CD14-positive monocyte (primary cell): Measurements from ENCODE around the gene ABCC2. TPM values are rescaled to one million over a fixed set of nuclear protein-coding genes. Genes with fewer than 3 reads are reported as not detected.

Source experiments
- DNase-seq, 3 donors: peaks; one replicate each; pipeline ENCODE4 v3.0.0-alpha.2; 2011 to 2022
- H2AFZ ChIP-seq: 2 replicates; pipeline ENCODE4 v1.6.0; 2012; ENCODE audit warnings: mild to moderate bottlenecking, low read depth, low read length, inconsistent platforms; ENCODE audit not compliant: insufficient read depth, poor library complexity, severe bottlenecking
- H3K27ac ChIP-seq, 2 donors: 1 replicate in 1 of 2; 2 replicates in 1 of 2; pipeline ENCODE4 v1.5.1; 2012 to 2013; ENCODE audit warnings: low read length in 2 of 2, control low read depth in 1 of 2, inconsistent platforms in 1 of 2, low read depth in 1 of 2, mild to moderate bottlenecking in 1 of 2
- H3K27me3 ChIP-seq, 2 donors: one replicate each; pipeline versions ENCODE4 v1.6.0 to v1.6.1; 2011 to 2013; ENCODE audit warnings: low read length in 2 of 2; ENCODE audit not compliant: control insufficient read depth in 2 of 2, insufficient read depth in 2 of 2
- H3K36me3 ChIP-seq, 2 donors: replicated peaks in 1 of 2; 1 replicate in 1 of 2; 2 replicates in 1 of 2; pipeline versions ENCODE4 v1.5.1 to v1.6.1; 2012 to 2013; ENCODE audit warnings: low read length in 2 of 2, control low read depth in 1 of 2, inconsistent platforms in 1 of 2, mild to moderate bottlenecking in 1 of 2; ENCODE audit not compliant: insufficient read depth in 2 of 2, control insufficient read depth in 1 of 2
- H3K4me1 ChIP-seq, 2 donors: 1 replicate in 1 of 2; 2 replicates in 1 of 2; pipeline versions ENCODE4 v1.5.1 to v1.6.1; 2012 to 2013; ENCODE audit warnings: low read length in 2 of 2, control low read depth in 1 of 2, inconsistent platforms in 1 of 2, mild to moderate bottlenecking in 1 of 2, moderate library complexity in 1 of 2; ENCODE audit not compliant: insufficient read depth in 2 of 2, control insufficient read depth in 1 of 2
- H3K4me2 ChIP-seq: replicated peaks from 2 replicates; pipeline ENCODE3; 2012; ENCODE audit warnings: low read length, moderate library complexity, mild to moderate bottlenecking; ENCODE audit not compliant: poor library complexity, severe bottlenecking; ENCODE audit errors: extremely low read depth
- H3K4me3 ChIP-seq, 3 experiments: fragments of 200-600 bp in 1 of 3; sonication (generic) in 1 of 3; replicated peaks in 1 of 3; 1 replicate in 2 of 3; 2 replicates in 1 of 3; pipeline ENCODE4 v1.5.1; 2011 to 2013; ENCODE audit warnings: low read length in 3 of 3, mild to moderate bottlenecking in 3 of 3, control low read depth in 2 of 3, low read depth in 2 of 3, inconsistent platforms in 1 of 3, moderate library complexity in 1 of 3
- H3K79me2 ChIP-seq: 2 replicates; pipeline ENCODE4 v1.6.0; 2012; ENCODE audit warnings: mild to moderate bottlenecking, control low read depth, inconsistent platforms, low read length, moderate library complexity; ENCODE audit not compliant: insufficient read depth
- H3K9ac ChIP-seq: 2 replicates; pipeline ENCODE4 v1.6.0; 2017; ENCODE audit warnings: low read length, mild to moderate bottlenecking; ENCODE audit not compliant: insufficient read depth, poor library complexity, severe bottlenecking
- H3K9me3 ChIP-seq, 2 donors: replicated peaks in 1 of 2; 1 replicate in 1 of 2; 2 replicates in 1 of 2; pipeline versions ENCODE4 v1.5.1 to v1.6.1; 2012 to 2013; ENCODE audit warnings: low read length in 2 of 2, control low read depth in 1 of 2; ENCODE audit not compliant: control insufficient read depth in 1 of 2, insufficient read depth in 1 of 2
- H4K20me1 ChIP-seq: 2 replicates; pipeline ENCODE4 v1.6.0; 2012; ENCODE audit warnings: mild to moderate bottlenecking, low read length, control low read depth, moderate library complexity; ENCODE audit not compliant: insufficient read depth
- H3K27ac Mint-ChIP-seq, 7 donors: one replicate each; pipeline ENCODE4 v1.8.0; 2020; ENCODE audit warnings: mild to moderate bottlenecking in 7 of 7, mixed read lengths in 7 of 7, moderate library complexity in 6 of 7, inconsistent platforms in 2 of 7
- H3K27me3 Mint-ChIP-seq, 3 donors: one replicate each; pipeline ENCODE4 v1.8.0; 2021 to 2022; ENCODE audit warnings: low read depth in 3 of 3, mild to moderate bottlenecking in 3 of 3, mixed read lengths in 3 of 3, moderate library complexity in 3 of 3, inconsistent platforms in 1 of 3
- H3K36me3 Mint-ChIP-seq, 2 donors: one replicate each; pipeline ENCODE4 v1.8.0; 2020; ENCODE audit warnings: mixed read lengths in 2 of 2, inconsistent platforms in 1 of 2, mild to moderate bottlenecking in 1 of 2
- H3K4me1 Mint-ChIP-seq: one replicate; pipeline ENCODE4 v1.8.0; 2020; ENCODE audit warnings: mild to moderate bottlenecking, mixed read lengths
- H3K4me3 Mint-ChIP-seq, 2 donors: one replicate each; pipeline ENCODE4 v1.8.0; 2020; ENCODE audit warnings: mild to moderate bottlenecking in 2 of 2, mixed read lengths in 2 of 2, moderate library complexity in 1 of 2
- H3K9me3 Mint-ChIP-seq, 7 donors: one replicate each; pipeline ENCODE4 v1.8.0; 2020 to 2022; ENCODE audit warnings: mixed read lengths in 7 of 7, mild to moderate bottlenecking in 6 of 7, moderate library complexity in 6 of 7, inconsistent platforms in 2 of 7
- WGBS: methylation state at CpG from one replicate; pipeline ENCODE4 v1.1.5; 2013; ENCODE audit warnings: missing lambda C conversion rate; ENCODE audit not compliant: insufficient coverage; 5-methylcytosine and 5-hydroxymethylcytosine counted together
- intact Hi-C, 2 donors: fragments of 100-400 bp; cut with micrococcal nuclease; formaldehyde crosslinking; loops; one replicate each; pipeline versions ENCODE4 v1.15.0 to v1.15.1; 2023
- polyA plus RNA-seq, 3 donors: library from polyadenylated mRNA; depleted of rRNA in 1 of 3; unstranded in 2 of 3; stranded (reverse) in 1 of 3; fragments of 300-500 nt in 2 of 3; fragments of >200 nt in 1 of 3; fragmentation: Illumina TruSeq in 2 of 3; gene quantifications; 1 replicate in 2 of 3; 2 replicates in 1 of 3; pipeline ENCODE4 v1.2.3, GENCODE V29; 2012 to 2021
- TF ChIP-seq, protein P1 (sequence below): fragments of 200-600 bp; IDR thresholded peaks from one replicate; pipeline ENCODE4 v1.8.0; 2022; ENCODE audit warnings: antibody characterized with exemption, mild to moderate bottlenecking

ABCC2 gene
- polyA plus RNA-seq, 3 donors: 0.09 to 2.7 (median 0.35) TPM

- Histone ChIP-seq H3K36me3 (peaks cover 90 to 97% of the 10 kb centered on the region in 2 donors), H3K4me1 (no peaks in the 10 kb centered on the region), H3K79me2 (no peaks in the 10 kb centered on the region), H3K4me2 (no peak overlapping the region), H3K27me3 (no peaks in the 10 kb centered on the region), H3K9me3 (peaks cover 0 to 10% of the 10 kb centered on the region in 2 donors), H3K9ac (no peak overlapping the region), H3K4me3 (no peak overlapping the region), H3K27ac (no peak overlapping the region), H2AFZ (no peak overlapping the region), H4K20me1 (peaks cover 6% of the 10 kb centered on the region)
- intact Hi-C loops: no loop called here
- no peak for DNase-seq
- TF ChIP-seq, protein P1, sequence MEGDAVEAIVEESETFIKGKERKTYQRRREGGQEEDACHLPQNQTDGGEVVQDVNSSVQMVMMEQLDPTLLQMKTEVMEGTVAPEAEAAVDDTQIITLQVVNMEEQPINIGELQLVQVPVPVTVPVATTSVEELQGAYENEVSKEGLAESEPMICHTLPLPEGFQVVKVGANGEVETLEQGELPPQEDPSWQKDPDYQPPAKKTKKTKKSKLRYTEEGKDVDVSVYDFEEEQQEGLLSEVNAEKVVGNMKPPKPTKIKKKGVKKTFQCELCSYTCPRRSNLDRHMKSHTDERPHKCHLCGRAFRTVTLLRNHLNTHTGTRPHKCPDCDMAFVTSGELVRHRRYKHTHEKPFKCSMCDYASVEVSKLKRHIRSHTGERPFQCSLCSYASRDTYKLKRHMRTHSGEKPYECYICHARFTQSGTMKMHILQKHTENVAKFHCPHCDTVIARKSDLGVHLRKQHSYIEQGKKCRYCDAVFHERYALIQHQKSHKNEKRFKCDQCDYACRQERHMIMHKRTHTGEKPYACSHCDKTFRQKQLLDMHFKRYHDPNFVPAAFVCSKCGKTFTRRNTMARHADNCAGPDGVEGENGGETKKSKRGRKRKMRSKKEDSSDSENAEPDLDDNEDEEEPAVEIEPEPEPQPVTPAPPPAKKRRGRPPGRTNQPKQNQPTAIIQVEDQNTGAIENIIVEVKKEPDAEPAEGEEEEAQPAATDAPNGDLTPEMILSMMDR: no peak
- Mint-ChIP-seq H3K4me1 (peaks cover 2% of the 10 kb centered on the region), H3K36me3 (peaks cover 79 to 90% of the 10 kb centered on the region in 2 donors), H3K9me3 (peaks cover 0 to 13% (median 7%) of the 10 kb centered on the region in 7 donors), H3K4me3 (no peak overlapping the region), H3K27me3 (no peaks in the 10 kb centered on the region), H3K27ac (no peak overlapping the region)
Measured at GRCh38 chr10:99742254-99742653, 40.2 kb upstream of the ABCC2 start.

DNA sequence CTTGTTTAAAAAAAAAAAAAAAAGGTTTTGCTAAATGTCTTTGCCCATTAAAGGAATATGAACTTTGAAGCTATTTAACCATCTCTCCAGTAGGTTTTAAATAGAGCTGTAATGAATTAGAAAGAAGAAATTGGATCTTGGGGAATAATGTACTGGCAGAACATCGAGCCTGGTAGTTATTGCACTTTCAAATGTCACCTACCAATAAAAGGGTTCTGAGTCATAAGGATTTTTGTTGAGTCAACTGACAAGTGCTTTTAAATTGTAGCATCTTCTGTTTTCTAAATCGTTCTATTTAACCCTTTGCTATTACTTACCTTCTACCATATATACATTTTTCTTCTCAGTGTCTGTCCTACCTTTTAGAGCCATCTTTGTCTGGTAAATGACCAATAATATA, 39.7 kb upstream of the ABCC2 start:
- Histone ChIP-seq H3K4me2 (no peak overlapping the region), H3K4me3 (no peak overlapping the region), H4K20me1 (peaks cover 6% of the 10 kb centered on the region), H3K27me3 (no peaks in the 10 kb centered on the region), H2AFZ (no peak overlapping the region), H3K27ac (no peak overlapping the region), H3K4me1 (no peaks in the 10 kb centered on the region), H3K9ac (no peak overlapping the region), H3K79me2 (no peaks in the 10 kb centered on the region), H3K36me3 (peaks cover 90 to 97% of the 10 kb centered on the region in 2 donors), H3K9me3 (peaks cover 0 to 10% of the 10 kb centered on the region in 2 donors)
- Mint-ChIP-seq H3K4me3 (no peak overlapping the region), H3K27ac (no peak overlapping the region), H3K27me3 (no peaks in the 10 kb centered on the region), H3K4me1 (peaks cover 2% of the 10 kb centered on the region), H3K36me3 (peaks cover 78 to 90% of the 10 kb centered on the region in 2 donors), H3K9me3 (peaks cover 0 to 13% (median 7%) of the 10 kb centered on the region in 7 donors)
- TF ChIP-seq, protein P1: no peak
- intact Hi-C loops: no loop called here
- no peak for DNase-seq
- WGBS: no CpG with 5 or more reads among the region's 2 CpGs
